ENCODE measurements around the gene FAM186B. TPM values are rescaled to one million over a fixed set of nuclear protein-coding genes. Genes with fewer than 3 reads are reported as not detected.
A peak's percentile ranks its signal among the peaks of the same experiment; 100 is the strongest.

The FAM186B gene
- total RNA-seq, 1 donor from 2014 or later: 0.62 TPM

DNA sequence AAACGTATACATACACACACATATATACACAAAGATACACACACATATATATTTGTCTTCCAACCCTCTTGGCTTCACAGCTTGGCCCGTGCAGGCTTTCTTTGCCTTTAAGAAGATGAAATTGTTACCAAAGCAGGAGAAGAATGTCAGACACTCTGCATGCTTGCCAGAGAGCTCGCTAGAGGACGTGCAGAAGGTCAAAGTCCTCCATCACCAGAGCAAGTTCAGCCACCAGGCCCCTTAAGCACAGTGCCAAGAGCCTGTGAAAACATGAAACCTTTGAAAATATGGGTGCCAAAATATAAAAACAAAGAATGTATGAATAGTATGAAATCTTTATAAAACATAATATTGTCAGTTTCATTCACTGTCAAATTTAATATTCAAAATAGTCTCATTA, 22.6 kb downstream of the FAM186B start:
- ATAC-seq (peak; percentile 65), DNase-seq (ENCODE audit: missing footprints) (no peak)
- intact Hi-C loops (cut with DNase I): loop anchor here (5.0 kb wide), 1 partner anchor 71 kb away; no protein-coding TSS in a partner anchor

DNA sequence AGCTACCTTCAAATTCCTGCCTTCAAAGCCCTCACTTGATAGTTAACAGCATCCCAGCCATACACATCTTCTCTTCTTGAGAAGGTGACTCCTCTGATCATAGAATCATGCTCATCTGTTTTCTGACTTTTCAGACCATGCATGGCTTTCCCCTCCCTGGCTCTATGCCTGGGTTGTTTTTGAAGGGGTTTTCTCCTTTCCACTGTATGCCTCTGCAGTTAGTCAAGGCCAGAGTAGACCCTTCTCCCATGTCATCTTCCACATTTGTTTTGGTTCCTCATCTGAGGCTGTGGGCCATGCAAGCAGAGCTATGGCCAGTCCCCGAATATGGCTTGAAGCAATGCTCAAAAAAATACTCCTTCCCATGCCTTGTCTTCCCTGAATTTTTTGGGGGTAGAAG, 23.2 kb downstream of the FAM186B start:
- no peak for DNase-seq (ENCODE audit: missing footprints)
- intact Hi-C loops (cut with DNase I): loop anchor here (5.0 kb wide), 1 partner anchor 70 kb away; no protein-coding TSS in a partner anchor
- ATAC-seq: no peak

GRCh38 chr12:49580572-49581535, 24.6 kb downstream of the FAM186B start:
- intact Hi-C loops (cut with DNase I): loop anchor here (1.0 to 5.0 kb wide), 2 partner anchors 69 to 223 kb away; no protein-coding TSS in a partner anchor

DNA sequence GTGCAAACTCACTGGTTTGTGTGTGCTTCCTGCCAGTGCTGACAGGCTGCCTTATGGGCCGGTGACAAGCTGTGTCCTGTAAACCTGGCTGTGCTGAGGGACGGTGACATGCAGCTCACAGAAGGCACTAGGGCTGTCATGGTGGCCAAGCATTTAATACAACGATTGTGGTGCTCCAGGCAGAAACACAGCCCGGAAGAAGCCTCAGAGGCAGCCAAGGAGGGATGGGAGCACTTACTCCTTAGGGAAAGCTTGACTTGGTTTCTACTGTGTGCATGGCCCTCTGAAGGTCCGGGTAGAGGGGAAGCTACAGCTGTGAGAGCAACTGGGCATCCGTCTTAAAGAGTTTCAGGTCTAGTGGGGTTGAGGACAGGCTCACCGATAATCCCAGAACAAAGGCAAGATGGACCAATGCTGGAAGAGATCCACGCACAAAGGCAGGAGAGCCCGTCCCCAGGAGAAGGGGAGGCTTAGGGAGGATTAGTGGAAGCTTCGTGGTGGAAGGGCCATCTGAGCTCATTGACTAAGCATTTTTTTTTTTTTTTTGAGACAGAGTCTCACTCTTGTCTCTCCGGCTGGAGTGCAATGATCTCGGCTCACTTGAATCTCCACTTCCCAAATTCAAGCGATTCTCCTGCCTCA, 26.8 kb downstream of the FAM186B start:
- intact Hi-C loops (cut with DNase I): no loop called here
- ATAC-seq: no peak
- no peak for DNase-seq (ENCODE audit: missing footprints)

More at GRCh38 chr12:49580572-49581535, 24.6 kb downstream of the FAM186B start:
- peak; percentile 74 for ATAC-seq
- no peak for DNase-seq (ENCODE audit: missing footprints)

DNA sequence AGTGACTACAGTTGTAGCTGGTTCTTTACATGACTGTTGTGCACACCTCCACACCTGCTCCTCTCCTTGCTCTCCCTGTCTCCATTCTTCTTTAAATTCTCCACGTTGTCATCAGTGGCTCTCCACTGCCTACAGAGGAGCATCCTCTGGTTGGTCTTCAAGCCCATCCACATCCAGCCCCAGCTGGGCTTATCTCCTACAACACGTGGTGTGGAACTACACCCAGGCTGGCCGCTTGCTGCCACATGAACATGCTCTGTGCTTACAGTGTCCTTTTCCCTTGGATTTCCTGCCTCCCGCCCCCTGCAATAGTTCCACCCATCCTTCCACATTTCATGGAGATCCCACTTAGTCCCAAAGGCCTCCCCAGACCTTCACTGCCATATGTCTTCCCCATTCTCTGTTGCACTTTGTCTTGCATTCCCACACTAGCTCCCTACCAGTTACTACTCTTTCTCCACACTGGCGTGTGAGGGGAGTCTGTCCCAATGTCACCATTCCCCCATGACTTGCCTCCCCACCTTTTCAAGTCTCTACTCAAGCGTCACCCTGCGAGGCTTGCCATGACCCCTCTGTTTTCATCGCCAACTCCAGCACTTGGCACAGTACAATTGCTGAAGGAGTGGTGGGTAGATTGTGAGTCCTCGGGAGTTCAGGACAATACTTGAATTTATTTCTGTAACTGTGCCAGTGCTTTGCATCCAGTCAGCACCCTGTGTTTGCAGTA, 27.7 kb downstream of the FAM186B start:
- intact Hi-C loops (cut with DNase I): no loop called here
- no peak for ATAC-seq
- no peak for DNase-seq (ENCODE audit: missing footprints)

DNA sequence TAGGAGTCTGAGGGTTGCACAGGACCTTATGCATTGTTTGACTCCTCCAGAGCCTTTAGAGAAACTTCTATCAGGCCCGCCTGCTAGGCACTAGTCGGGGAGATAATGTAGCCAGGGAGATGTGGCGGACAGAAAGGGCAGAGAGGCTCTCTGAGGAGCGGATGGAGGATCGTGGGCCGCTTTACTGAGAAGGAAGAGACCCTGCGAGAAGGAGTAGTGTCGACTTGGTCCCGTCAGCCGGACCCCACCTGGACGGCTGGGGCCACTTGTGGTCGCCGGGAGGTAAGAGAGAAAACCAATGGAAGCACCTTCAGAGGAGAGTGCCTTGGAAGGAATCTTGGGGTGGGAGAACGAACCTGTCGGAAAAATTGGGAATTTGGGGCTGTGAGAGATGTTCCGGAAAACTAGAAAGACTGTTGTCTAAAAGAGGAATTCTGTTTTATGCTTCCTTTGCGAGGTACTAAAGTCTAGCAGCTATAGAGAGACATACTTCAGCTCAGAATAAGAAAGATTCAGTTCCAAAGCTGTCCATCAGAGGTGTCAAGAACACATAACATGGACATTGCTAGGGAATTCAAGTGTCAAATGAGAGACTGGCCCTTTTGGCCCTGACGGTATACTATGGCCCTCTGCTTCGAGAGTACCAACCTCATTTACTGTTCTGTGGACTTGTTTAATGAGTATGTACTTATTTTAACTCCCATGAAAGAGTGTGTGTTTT, 36.8 kb downstream of the FAM186B start:
- DNase-seq (ENCODE audit: missing footprints) (no peak), ATAC-seq (no peak)
- intact Hi-C loops (cut with DNase I): no loop called here

GRCh38 chr12:49567611-49568441, 37.6 kb downstream of the FAM186B start, which contains the start of gene MCRS1:
MCRS1 (minus strand) TSS chr12:49568142; CDS start chr12:49566731, 1,411 bp downstream.
- ATAC-seq: peak; percentile 80
- peak; percentile 92 for DNase-seq (ENCODE audit: missing footprints)
- intact Hi-C loops (cut with DNase I): no loop called here

GRCh38 chr12:49567302-49567610, 38.2 kb downstream of the FAM186B start:
- intact Hi-C loops (cut with DNase I): no loop called here
- ATAC-seq: peak; percentile 2
- DNase-seq (ENCODE audit: missing footprints): no peak

DNA sequence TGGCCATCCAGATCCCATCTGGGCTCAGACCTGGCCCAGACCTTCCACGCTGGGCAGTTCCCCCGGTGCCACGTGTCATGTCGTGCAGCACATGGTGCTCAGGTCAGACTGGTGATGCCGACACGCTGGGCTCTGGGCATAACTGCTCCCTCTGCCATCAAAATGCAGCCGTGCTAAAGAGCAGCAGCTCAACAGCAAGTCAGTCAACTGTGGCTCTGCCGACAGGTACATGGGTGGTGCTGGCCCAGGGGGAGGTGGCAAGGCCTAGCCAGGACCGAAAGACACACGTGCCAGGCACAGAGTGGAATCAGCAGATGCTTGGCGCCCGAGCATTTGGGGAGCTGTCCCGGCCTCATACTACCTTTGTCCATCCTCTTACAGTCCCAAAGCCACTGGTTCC, 39.1 kb downstream of the FAM186B start:
- no peak for ATAC-seq
- no peak for DNase-seq (ENCODE audit: missing footprints)
- intact Hi-C loops (cut with DNase I): no loop called here

DNA sequence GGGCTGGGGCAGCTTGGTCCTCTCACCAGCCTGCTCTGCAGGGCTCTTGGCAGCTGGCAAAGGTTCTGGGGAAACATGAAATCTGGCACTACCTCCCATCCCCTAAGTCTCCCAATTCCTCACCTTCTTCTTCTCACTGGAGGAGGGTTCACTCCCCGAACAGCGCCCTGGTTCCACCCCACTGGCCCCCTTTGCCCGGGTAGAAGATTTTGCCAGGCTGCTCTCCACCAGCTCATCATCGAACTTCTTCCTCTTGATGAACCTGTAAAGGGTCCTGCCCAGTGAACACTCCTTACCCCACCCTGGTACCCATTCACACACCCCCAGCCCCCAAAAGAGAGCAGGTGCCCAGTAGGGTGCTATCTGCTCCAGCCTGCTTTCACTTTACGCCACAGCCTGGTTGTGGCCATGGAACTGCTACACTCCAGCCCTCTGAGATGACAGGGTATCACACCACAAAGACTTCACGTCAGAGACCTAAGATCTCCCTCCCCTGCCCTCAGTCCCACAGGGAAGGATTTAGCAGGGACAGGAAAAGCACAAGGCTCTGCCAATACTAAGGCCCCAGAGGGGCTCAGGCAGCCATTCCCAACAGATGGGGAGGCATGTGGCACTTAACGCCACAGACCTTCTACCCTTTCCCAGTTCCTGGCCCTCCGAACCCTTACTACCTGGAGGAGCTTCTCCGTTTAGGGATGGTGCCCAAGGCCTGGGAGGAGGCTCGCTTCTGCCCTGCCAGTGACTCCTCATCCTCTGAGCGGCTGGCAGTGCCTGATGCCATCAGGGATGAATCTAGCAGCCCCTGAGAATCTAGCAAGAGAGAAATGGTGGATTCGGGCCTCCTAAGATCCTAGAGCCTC, 39.8 kb downstream of the FAM186B start:
- ATAC-seq (no peak), DNase-seq (ENCODE audit: missing footprints) (no peak)
- intact Hi-C loops (cut with DNase I): no loop called here

GRCh38 chr12:49564686-49565405, 40.6 kb downstream of the FAM186B start:
- no peak for DNase-seq (ENCODE audit: missing footprints)
- intact Hi-C loops (cut with DNase I): no loop called here
- ATAC-seq: peak; percentile 82

DNA sequence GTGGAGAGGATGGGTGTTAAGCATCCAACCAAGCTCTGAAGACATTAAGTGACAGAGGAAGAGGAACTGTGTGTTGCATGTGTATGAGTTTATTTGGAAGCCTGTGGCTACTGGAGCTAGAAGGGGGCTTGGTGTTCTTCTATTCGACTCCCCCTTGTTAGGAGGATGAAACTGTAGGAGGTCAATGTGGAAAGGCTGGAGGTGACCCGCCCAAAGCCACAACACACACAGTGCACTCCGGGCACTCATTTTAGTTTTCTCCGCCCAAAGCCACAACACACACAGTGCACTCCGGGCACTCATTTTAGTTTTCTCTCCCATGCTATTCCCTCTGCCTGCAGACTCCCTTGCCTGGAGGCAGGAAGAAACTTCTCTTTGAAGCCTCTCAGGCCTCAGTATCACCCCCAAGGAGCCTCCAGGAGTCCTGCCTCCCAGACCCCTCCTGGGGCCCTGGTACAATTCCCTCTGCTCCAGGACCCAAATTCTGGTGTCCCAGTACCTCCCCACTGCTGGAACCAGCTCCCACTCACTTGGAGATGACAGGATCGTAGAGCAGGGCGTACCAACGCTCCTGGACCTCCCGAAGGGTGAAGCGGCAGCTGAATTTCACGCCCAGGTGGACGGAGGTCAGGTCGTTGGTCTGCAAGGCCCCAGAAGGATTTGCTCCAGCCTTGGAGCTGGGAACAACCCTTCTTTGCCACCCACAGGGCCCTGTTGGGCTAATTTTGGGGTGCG, 41.3 kb downstream of the FAM186B start:
- intact Hi-C loops (cut with DNase I): no loop called here
- no peak for DNase-seq (ENCODE audit: missing footprints)
- no peak for ATAC-seq

GRCh38 chr12:49562831-49563230, 42.6 kb downstream of the FAM186B start:
- ATAC-seq (no peak), DNase-seq (ENCODE audit: missing footprints) (no peak)
- intact Hi-C loops (cut with DNase I): no loop called here

DNA sequence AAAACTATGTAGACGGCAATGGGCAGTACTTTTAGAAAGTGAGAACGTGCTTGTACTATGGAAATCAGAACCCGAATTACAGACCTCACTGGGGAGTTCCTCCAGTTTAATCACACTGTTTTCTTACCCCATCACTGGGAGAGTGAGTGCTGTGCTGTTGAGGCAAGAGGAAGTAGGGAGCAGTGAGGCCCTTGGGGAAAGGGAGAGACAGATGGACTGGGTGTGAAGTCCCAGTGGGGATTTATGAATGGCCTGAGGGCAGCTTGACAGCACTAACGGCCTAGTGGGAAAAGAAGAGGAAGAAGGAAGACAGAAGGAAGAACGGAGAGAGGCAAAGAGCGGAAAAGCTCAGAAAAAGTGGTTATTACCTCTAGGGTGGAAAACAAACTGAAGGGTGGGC, 43.2 kb downstream of the FAM186B start:
- DNase-seq (ENCODE audit: missing footprints): no peak
- ATAC-seq: no peak
- intact Hi-C loops (cut with DNase I): no loop called here

DNA sequence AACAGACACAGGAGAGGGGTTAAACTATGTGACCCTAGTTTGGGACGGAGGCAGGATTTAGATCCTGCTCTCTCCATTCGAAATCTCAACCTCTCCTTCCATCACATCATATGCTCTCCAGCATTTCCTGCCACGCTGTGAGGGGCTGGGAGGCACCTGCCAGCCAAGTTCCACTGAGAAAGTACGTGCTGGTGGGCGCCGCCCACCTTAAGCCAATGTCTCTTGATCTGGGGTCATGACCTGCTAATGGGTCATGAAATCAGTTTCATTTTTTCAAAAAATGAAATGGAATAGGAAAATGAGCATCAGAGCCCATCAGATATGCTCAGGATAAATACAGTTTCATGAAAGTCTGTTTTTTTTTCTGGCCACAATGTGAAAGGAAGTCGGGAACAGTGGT, 44.7 kb downstream of the FAM186B start:
- intact Hi-C loops (cut with DNase I): no loop called here
- ATAC-seq: no peak
- DNase-seq (ENCODE audit: missing footprints): no peak
